ENCODE data around the gene P2RX6. TPM values are rescaled to one million over a fixed set of nuclear protein-coding genes. Genes with fewer than 3 reads are reported as not detected.

P2RX6 gene
- total and polyA plus RNA-seq, 9 of the 15 experiments (the other 6 are each of a cell fraction or from before 2014, with no cell fraction given), result 0.01 to 3.9 (median 1.5) TPM; not detected in 1

DNA sequence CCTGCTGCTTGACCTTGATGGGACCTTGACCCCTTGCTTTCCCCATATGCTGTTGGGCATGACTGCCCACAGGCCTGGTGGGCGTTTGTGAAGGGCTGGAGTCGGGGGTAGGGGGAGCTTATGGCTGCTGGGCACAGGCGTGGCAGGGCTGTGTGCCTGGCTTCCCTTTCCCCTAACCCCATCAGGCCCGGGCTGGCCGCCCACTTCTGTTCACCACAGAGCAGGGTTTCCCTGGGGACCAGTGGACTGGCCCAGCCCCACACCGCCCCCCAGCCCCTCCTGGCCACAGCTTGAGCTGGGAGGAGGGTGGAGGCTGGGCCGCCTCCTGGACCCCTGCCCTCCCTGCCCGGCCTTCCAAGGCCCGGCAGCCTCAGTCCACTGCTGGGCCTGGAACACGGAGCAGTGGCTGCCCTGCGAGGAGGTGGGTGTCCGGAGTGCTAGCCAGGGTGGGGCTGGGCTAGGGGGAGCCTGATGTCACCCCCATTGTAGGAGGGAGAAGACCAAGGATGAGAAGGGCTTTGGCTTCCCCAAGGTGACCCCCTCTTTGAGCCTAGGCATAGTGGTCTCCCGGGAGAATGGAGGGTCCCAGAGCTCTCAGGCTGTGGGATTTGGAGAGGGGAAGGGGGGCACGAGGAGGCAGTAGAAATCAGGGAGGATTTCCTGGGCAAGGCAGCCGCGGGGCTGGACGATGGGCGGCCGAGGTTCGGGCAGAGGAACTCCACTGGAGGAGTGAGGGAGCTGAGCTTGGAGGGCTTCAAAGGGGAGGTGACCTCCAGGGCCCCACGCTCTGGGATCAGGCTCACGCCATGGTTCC, 47.9 kb upstream of the P2RX6 start, which contains the start of gene AIFM3 (continued):
- TF ChIP-seq PTRF (tag; IDR thresholded peaks at IDR 0.05) (no peak), ZNF668 (CRISPR knock-in tag; IDR thresholded peaks at IDR 0.05) (no peak), MCM3 (IDR thresholded peaks at IDR 0.05) (0 out of 2 replicates have a peak, but pooled peaks have one; percentile 6), NCOA6 (IDR thresholded peaks at IDR 0.05) (no peak), POLR3G (IDR thresholded peaks at IDR 0.05; ENCODE audit: extremely low read depth, insufficient read length, insufficient replicate concordance) (no peak)
- TF ChIP-seq, protein P1, sequence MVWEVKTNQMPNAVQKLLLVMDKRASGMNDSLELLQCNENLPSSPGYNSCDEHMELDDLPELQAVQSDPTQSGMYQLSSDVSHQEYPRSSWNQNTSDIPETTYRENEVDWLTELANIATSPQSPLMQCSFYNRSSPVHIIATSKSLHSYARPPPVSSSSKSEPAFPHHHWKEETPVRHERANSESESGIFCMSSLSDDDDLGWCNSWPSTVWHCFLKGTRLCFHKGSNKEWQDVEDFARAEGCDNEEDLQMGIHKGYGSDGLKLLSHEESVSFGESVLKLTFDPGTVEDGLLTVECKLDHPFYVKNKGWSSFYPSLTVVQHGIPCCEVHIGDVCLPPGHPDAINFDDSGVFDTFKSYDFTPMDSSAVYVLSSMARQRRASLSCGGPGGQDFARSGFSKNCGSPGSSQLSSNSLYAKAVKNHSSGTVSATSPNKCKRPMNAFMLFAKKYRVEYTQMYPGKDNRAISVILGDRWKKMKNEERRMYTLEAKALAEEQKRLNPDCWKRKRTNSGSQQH (CRISPR knock-in tag; IDR thresholded peaks at IDR 0.05), result 0 out of 2 replicates have a peak, but pooled peaks have one; percentile 45
- TF ChIP-seq, protein P2, sequence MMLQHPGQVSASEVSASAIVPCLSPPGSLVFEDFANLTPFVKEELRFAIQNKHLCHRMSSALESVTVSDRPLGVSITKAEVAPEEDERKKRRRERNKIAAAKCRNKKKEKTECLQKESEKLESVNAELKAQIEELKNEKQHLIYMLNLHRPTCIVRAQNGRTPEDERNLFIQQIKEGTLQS (IDR thresholded peaks at IDR 0.05), result no peak
- TF ChIP-seq, protein P2 (CRISPR knock-in tag; conservative IDR thresholded peaks at IDR 0.05), result peak; percentile 65; the same call in 1 of the 2 replicates

Data from K562 (cell line).